Endometrial microvascular endothelial cells (primary cell): ENCODE data around the gene NEK6. TPM values are rescaled to one million over a fixed set of nuclear protein-coding genes. Genes with fewer than 3 reads are reported as not detected.
"Not testable (repeated sequence)": the region's sequence is repeated elsewhere in the genome, so short reads cannot be mapped to it uniquely, and the experiment has no call there.

Experiments
- in situ Hi-C: cut with HindIII; loops from 2 replicates; pipeline ENCODE4 v1.10.0; 2017; ENCODE audit warnings: low sequenced_read_pairs, low pct_unique_long_range_greater_than_20kb; ENCODE audit errors: inconsistent ontology term
- total RNA-seq: library from RNA; depleted of rRNA; stranded (reverse); fragments of >200 nt; gene quantifications from one replicate; pipeline ENCODE4 v1.2.3, GENCODE V29; 2015; ENCODE audit errors: inconsistent ontology term

NEK6 gene
- total RNA-seq, 1 donor from 2014 or later, result 40.0 TPM

DNA sequence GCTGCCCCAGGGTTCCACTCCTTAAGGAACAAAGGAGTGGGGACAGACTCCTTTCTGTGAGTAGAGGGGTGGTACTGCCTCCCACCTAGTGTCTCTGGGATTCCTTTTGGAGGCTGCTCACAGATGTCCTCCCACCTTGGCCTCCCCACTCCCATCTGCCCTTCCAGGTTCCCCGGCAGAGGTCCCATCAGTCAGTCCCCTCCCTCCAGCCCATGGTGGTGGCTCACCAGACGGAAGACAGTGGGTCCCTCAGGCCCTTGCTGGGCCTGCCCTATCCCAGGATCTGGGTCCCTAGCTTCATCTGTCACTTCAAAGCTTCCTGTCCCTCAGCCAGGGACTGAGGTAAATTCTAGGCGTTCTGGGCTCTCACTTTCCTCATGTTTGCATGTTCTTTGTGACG is 35.6 kb upstream of the NEK6 start:
- in situ Hi-C loops, result loop anchor here (25.0 kb wide), 1 partner anchor 90 kb away; no protein-coding TSS in a partner anchor

DNA sequence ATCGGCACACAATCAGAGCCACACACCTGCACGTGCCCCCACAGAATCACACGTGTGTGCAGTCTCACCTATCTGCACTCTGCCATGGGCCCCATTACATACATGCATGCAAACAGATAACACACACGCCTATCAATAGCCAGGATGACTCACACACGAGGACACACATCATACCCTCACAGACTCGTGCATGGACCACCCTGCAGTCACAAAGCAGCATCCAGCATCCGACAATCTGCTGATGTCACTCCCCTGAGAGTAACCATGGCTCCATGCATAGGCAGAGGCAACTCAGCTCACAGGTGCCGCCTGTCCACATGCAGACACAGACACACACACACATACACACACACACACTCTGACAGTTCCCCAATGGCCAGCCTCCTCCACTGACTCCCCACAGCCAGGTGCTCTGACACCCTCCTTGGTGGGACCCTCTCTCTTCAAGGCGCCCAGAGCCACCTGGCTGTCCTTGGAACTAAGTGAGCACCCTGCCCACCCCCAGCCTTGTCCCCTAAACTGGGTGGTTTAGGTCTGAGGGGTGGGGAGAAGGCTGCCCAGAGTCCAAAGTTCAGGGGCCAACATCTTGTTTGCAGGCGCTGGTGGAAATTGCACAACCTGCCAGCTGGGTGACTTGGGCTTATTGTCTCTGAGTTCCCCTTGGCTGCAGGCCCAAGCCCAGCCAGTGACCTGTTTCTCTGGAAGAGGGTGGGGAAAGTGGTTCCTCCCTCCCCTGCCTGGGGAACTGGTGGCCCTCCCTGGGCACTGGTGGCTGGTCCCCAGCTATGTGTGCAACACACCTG is 34.6 kb upstream of the NEK6 start:
- in situ Hi-C loops, result loop anchor here (25.0 kb wide), 1 partner anchor 89 kb away; no protein-coding TSS in a partner anchor

DNA sequence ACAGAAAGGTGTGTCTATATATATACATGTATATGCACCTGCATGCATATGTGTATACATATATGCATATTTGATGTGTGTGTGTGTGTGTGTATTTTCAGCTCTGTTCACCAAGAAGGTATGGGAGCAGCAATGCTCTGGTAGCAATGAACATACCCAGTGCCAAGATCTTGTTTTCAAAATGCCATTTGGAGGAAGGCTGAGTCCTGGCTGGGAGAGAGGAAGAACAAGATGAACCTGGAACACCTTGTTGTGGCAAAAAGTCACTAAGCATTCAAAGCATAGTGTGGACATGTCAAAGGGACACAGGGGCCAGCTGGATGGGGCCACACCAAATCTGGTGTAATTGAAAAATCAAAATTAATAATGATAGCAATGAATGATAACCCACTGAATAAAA is 31.8 kb upstream of the NEK6 start:
- in situ Hi-C loops, result no loop called here

DNA sequence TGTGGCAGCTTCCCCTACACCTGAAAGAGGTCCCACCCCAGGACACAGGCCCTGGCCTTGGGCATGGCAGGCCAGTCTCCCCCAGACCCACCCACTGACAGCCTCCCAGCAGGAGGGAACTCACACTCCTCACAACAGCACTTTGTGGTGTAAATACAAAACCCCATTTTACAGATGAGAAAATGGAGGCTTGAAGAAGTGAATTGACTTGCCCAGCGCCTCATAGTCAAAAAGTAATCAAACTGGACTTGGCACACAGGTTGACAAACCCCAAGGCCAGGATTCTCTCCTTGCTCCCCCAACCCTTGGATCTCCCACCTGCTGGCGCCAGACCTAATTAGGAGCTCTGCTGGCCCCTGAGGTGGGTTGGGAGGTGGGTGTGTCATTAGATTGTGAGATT is 29.2 kb upstream of the NEK6 start:
- in situ Hi-C loops, result no loop called here

DNA sequence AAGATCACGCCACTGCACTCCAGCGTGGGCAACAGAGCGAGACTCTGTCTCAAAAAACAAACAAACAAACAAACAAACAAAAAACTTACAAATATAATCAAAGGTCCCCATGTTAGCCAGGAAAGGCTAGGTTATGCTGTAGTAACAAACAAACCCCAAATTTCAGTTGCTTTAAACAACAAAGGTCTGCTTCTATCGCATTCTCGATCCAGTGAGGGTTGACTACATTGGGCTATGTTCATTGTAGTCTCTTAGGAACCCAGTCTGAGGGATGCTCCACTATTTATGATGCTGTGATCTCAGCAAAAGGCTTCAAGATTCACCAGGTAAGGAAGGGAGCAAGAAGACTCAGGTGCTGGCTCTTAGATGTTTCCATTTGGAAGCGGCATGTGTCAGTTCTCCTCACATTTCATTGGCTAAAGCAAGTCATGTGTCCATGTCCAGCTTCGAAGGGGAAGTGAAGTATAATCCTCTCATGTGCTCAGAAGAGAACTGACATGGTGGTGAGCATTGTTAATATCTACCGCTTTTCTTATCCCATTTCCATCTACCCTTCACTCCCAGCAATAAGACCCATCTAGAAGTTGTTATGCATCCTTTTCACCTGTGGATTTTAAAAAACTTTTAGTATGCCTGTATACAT is 26.5 kb upstream of the NEK6 start:
- in situ Hi-C loops, result no loop called here

DNA sequence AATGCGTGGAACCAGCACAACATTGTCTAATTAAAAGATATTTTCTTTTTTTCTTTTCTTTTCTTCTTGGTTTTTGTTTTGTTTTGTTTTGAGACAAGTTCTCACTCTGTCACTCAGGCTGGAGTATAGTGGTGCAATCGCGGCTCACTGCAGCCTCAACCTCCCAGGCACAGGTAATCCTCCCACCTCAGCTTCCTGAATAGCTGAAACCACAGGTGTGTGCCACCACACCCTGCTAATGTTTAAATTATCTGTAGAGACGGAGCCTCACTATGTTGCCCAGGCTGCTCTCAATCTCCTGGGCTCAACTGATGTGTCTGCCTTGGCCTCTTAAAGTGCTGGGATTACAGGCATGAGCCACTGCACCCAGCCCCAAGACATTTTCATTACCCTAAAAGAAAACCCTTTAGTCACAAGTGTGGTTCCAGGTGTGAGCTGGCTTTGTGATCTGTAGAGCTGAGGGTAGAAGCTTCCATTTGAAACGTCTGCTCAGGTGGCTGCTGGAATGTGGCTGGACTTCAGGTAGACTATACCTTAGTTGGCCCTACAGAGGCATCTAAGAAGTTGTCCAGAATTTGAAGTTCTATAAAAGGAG is 19.1 kb upstream of the NEK6 start:
- in situ Hi-C loops, result no loop called here

DNA sequence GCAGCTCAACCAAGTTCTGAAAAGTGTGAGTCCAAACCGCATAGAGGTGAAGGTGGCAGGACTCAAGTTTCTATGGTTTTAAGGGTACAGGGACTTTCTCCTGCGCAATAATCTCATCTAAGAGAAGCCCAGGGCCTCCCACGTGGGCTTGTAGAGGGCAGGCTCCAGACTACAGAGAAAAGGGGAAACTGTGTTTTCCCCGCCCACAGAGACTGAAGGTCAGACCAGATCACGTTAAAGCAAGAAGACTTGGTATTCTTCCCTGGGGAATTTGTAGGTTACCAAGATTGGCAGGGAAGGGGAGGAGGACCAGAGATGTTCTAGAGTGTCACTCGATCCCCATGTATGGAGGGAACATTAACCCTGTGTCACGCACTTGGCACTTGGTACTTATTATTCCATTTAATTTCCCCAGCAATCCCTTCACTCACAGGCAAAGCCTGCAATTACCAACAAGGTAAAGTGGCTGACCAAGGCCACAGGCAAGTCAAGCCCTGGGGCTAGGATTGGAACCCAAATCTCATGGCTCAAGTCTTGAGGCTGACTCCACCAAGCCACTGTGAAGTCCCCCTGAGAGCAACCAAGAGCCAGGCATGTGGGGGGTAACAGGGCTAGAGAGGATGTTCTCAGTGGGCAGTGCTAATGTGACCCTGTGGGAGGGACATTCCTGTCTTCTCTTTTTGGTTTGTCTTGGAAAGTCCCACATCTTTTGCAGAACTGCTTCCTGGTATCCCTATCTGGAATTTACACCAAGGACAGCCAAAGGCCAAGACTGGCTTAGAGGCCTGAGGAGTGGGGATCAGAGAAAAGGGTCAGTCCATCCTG is 18.3 kb upstream of the NEK6 start:
- in situ Hi-C loops, result no loop called here

DNA sequence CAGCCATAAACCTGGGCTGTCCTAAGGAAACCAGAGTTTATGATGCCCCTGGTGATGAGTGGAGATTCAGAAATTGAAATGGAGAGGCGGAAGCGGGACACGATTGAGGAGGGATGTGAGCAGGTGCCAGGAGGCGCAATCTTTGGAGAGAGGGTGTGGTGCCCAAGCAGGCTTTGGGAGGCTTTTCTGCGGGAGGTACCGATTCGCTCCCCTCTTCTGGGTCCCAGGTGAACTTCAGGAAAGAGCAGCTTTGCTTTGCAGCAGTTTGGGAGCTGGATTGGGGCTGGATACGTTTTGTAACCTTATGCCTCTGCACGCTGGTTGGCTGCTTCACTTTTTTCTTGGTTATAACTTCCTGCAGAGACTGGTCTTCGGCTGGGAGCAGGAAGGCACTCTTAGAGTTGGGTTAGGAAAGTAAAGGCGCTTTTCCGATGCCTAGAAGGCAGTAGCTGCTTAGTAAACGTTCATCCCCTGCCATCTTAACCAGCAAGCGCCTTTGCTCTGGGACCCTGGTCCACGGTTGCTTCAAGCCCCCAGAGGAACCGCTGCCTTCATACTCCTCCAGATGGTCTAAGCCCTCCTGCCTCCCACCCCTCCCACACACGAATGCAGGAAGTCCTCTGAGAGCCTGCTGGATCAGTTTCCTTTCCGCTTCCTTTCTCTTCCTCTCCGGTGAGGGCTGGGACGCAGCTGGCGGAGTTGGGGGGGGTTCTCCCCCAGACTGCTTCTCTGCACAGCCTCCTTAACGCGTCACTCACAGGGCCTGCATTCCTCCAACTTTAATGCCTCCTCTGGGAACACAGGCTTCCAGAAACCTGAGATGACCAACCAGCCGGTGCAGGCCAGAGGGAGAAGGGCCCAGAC is 15.2 kb upstream of the NEK6 start:
- in situ Hi-C loops, result no loop called here

DNA sequence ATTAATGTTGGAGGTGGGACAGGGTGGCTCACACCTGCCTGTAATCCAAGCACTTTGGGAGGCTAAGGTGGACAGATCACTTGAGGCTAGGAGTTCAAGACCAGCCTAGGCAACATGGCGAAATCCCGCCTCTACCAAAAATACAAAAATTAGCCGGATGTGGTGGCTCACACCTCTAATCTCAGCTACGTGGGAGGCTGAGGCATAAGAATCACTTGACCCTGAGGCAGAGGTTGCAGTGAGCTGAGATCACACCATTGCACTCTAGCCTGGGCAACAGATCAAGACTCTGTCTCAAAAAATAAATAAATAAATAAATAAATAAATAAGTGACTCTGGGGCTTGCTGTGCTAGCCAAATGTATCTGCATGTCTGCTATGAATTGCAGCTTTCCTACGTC is 10.4 kb upstream of the NEK6 start:
- in situ Hi-C loops, result not testable (repeated sequence)

DNA sequence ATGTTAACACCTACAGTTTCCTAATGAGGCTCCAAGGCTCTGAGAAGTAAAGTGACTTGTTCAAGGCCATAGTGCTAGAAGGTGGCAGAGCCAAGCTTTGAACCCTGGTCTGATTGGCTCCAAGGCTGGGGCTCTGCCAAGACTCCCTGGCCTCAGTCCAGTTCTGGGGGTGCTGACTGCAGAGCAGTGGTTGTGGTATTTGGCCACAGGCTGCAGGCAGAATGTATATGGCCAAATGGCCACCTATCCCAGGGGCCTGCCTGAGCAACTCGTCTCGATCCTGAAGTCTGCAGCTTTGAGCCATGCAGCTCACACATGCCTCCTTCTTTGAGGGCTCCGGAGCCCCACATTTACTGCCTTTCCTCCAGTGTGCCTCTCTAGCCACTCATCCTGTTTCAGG is 9.7 kb upstream of the NEK6 start:
- in situ Hi-C loops, result no loop called here

DNA sequence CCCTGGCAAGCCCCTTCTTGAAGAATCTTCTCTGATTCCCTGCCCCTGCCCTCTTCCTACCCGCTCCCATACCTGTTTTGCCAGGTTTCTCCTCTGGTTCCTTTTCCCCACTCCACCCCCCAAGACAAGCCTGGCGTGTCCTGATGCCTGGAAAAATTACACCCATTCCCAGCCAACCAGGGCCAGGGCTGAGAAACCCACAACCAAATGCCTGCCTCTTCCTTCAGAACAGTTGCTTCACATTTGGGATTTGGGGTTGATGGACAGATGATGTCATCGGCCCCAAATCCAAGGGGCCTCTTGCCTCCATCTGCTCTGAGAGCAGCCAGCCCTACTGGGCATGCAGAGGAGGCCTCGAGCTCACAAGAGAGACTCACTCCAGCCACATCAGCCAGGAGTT is 8.8 kb upstream of the NEK6 start:
- in situ Hi-C loops, result no loop called here

DNA sequence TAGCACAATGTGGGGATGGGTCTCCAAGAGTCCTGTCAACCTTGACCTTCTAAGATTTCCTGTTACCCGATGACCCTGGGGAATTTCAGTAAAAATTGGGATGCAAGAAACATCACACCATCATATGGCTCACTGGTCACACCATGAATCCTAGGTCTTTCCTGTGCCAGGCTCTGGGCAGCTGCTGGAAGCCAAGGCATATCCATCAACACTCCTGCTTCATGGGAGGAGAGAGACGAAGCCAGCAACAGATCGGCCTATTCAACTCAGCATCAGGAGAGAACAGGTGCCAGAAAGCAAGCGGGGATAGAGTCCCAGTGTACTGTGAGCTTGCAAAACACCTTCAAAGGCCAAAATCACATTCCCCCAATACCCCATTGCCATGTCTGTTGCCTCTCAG is 6.5 kb upstream of the NEK6 start:
- in situ Hi-C loops, result no loop called here

DNA sequence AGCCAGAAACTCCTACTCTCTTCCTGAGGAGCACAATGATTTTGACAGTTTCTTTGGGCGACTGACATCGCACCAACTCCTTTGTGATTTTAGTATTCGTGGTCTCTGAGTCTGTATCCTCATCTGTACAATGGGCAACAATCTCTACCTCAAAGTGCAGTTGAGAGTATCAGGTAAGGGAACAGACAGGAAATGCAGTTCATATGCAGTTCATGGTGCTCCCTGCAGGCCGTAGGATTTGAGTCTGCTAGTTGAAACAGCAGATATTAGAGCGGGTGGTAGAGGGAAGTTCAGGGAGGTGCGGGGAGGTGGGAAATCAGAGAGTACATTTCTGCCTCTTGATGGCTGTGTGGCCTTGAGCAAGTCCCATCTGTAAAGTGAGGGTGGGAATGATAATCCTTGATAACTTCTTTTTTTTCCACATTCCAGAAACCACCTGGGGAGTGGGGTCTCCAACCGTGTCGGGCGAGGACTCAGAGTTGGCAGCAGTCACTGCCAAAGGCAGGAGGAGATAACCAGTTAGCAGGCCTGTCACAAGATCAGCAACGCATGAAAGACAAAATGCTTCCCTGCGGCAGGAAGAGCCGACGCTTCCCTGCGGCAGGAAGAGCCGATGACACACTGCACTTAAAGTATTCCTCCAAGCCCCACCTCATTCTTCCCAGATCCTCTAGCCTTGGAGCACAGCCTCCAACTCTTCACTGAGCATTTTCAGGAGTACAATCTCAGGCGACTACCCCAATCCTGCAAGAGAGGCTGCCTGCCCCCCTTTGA is 6.0 kb upstream of the NEK6 start:
- in situ Hi-C loops, result no loop called here

DNA sequence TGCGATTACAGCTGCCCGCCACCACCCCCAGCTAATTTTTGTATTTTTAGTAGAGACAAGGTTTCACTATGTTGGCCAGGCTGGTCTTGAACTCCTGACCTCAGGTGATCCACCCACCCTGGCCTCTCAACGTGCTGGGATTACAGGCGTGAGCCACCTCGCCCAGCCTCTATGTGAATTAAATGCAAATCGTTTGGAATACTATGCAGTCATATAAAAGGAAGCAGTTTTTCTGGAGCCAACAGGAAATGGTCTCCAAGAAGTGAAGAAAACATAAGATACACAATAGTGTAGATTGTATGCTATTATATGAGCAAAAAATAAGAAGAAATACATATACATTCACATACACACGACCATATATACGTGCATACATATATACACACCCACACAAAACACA is 4.9 kb upstream of the NEK6 start:
- in situ Hi-C loops, result not testable (repeated sequence)

DNA sequence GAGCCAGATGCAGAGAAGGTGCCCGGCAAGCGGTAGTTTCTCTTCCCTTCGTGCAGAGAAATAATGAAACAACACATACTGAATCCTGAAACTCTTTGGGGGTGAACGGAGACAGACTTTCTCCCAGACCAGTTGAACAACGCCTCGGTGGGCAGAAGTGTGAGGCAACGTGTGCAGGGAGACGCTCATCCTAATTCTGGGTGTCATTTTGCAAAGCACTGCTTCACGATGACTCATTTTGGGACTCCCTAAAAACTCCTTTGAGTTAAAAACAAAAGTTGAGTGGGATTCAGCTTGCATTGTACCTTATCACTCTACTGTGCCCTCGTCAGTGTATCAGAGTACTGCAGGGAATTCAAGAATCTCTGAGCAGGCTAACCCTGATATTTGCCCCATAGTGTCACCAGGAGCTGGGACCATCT is 3.5 kb upstream of the NEK6 start:
- in situ Hi-C loops, result no loop called here

DNA sequence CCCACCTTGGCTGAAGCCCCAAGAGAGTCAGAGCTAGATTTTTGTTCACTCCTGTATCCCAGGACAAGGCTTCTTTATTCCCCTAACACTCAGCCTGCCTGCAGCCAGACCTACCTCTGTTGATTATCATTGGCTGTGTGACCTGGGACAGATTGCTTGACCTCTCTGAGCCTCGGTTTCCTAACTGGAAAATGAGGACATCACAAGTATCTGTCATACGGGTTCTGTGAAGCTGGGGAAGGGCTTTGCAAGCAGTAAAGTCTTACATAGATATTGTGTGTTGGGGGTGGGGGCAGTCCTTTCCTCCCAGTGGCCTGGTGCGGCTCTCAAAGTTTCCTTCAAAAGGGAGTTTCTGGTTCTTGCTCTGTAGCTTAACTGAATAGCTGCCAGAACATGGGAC is 2.5 kb upstream of the NEK6 start:
- in situ Hi-C loops, result no loop called here

DNA sequence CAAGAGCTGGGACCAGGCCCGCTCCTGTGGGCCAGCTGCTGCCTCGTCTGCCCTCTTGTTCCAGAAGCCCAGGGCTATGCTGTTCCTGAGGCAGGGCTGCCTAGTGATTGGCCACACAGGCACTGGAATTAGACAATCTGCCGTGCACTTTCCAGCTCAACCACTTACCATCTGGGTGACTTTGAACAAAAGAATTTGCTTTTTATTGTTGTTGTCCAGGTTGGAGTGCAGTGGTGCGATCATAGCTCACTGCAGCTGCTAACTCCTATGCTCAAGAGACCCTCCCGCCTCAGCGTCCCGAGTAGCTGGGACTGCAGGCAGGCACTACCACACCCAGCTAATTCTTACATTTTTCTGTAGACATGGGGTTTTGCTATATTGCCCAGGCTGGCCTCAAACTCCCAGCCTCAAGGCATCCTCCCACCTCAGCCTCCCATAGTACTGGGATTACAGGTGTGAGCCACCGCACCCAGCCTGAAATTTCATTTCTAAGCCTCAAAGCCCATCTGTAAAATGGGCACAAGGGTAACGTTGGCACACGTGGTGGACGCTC is 1.2 kb upstream of the NEK6 start:
- in situ Hi-C loops, result no loop called here
